SK-N-MC (cell line): Measurements from ENCODE around the gene C22orf15.

ENCODE experiments used
- EZH2 ChIP-seq: fragments of 200-600 bp; sonication (generic); IDR thresholded peaks from one replicate; pipeline ENCODE4 v1.6.1; 2017; ENCODE audit warnings: antibody characterized with exemption
- POLR2AphosphoS5 ChIP-seq: IDR thresholded peaks from 2 replicates; pipeline ENCODE4 v1.6.1; 2012; ENCODE audit warnings: mild to moderate bottlenecking, low read depth, low read length, borderline replicate concordance

GRCh38 chr22:23720855-23721254, 41.9 kb upstream of the C22orf15 start:
- TF ChIP-seq POLR2AphosphoS5 = no peak
- TF ChIP-seq EZH2 = no peak
